ENCODE measurements around the gene KIAA2012.

The KIAA2012 gene

DNA sequence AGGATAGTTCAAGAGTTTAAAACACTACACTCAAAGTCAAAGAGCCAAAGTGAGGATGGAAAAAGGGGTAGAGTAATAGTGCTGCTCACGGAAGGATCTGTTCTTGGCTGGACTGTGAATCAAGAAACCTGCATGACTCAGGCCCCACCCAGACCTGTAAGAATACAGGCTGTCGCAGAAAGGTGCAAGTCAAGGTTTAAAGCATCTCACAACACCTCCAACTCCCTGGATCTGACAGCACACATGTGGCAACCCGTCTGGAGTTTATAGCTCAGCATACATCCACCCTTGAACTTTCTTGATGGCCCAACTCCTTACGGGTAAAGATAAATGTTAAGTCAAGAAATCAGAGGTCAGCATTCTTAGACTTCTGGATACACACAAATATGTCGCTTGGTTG lies 6.3 kb downstream of the KIAA2012 start:
- Histone ChIP-seq H3K9me3 (no peaks in the 10 kb centered on the region), H3K36me3 (replicated peaks) (no peaks in the 10 kb centered on the region), H3K27me3 (ENCODE audit: low read depth) (no peaks in the 10 kb centered on the region), H3K4me3 (no peak overlapping the region), H3K4me1 (no peaks in the 10 kb centered on the region)
- in situ Hi-C loops (cut with MboI; ENCODE audit: low sequenced_read_pairs): no loop called here
- DNase-seq (ENCODE audit: low spot score in 2 of 2): no peak

DNA sequence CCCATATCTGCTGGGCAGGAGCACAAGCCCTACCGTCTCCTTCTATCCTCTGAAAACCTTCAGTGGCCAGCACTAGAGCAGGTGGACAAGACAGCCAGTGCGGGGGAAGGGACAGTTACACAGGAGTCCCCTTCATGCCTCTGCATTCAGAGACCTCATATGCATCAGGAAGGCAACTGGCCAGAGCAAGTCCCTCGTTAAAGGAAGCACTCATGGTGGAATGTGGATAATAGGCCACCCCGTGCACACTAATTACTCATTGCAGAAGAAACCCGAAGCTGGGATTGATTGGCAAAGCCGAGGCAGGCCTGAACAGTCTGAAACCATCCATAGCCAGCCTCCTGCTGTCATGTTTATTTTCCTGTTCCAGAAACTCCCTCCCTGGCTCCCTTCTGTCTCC lies 11.2 kb downstream of the KIAA2012 start:
- Histone ChIP-seq H3K9me3 (no peaks in the 10 kb centered on the region), H3K4me3 (no peak overlapping the region), H3K36me3 (replicated peaks) (no peaks in the 10 kb centered on the region), H3K4me1 (no peaks in the 10 kb centered on the region), H3K27me3 (ENCODE audit: low read depth) (no peaks in the 10 kb centered on the region)
- DNase-seq (ENCODE audit: low spot score in 2 of 2): no peak
- in situ Hi-C loops (cut with MboI; ENCODE audit: low sequenced_read_pairs): no loop called here

DNA sequence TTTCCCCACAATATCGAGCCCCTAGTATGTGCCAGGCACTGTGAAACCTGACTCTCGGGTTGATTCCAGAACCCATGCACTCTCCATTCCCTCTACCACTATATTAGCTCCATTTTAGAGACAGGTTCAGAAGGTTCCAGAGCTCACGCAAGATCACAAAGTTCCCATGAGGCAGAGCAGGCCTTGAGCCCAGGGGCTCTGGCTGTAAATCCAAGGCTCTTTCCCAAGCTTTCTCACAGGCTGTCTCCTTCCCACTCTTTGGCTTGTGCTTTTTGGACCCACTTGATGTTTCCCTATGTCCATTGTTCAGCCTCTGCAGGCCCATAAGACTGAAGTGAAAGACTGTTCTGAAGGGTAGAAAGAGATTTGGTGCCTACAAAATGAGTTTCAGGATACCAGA lies 15.7 kb downstream of the KIAA2012 start:
- in situ Hi-C loops (cut with MboI; ENCODE audit: low sequenced_read_pairs): no loop called here
- Histone ChIP-seq H3K4me1 (no peaks in the 10 kb centered on the region), H3K36me3 (replicated peaks) (no peaks in the 10 kb centered on the region), H3K4me3 (no peak overlapping the region), H3K27me3 (ENCODE audit: low read depth) (no peaks in the 10 kb centered on the region), H3K9me3 (no peaks in the 10 kb centered on the region)
- DNase-seq (ENCODE audit: low spot score in 2 of 2): no peak

DNA sequence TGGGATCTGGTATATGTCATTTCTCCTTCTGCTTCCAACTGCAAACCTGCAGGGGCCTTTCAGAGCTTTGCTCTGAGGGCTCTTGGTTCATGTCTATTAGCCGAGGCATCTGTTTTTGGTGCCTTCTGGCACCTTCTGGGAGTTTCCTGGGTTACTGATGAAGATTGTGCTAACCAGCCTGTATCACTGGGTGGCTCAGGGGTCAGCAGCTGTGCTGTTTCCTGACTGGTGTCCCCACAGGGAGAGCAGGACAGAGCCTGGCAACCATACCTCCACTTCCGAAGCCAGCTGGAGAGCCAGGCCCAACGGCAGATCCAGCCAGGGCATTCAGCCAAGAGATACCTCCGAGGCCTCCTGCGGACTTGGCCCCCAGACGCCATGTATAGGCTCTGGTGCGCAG lies 17.5 kb downstream of the KIAA2012 start:
- DNase-seq (ENCODE audit: low spot score in 2 of 2): no peak
- in situ Hi-C loops (cut with MboI; ENCODE audit: low sequenced_read_pairs): no loop called here
- H3K27me3 ChIP-seq (ENCODE audit: low read depth): no peaks in the 10 kb centered on the region
- no peaks in the 10 kb centered on the region for H3K4me1 ChIP-seq
- no peak overlapping the region for H3K4me3 ChIP-seq
- no peaks in the 10 kb centered on the region for H3K36me3 ChIP-seq (replicated peaks)
- H3K9me3 ChIP-seq: no peaks in the 10 kb centered on the region

DNA sequence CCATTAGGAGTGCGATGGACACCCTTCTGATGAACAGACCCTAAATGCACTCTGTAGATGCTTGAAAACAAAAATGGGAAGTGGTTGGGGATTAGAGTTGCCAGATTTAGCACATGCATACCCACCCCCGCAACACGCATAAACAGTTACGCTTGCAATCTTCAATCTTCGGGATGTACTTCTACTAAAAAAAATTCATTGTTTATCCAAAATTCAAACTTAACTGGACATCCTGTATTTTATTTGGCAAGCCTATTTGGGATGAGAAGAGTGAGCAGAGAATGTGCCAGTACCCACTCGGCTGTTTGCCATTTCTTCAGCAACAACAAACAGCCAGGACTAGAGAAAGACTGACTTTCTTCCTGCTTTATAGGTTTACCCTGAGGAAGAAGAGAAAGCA lies 18.4 kb downstream of the KIAA2012 start:
- DNase-seq (ENCODE audit: low spot score in 2 of 2): no peak
- Histone ChIP-seq H3K27me3 (ENCODE audit: low read depth) (no peaks in the 10 kb centered on the region), H3K36me3 (replicated peaks) (no peaks in the 10 kb centered on the region), H3K4me3 (no peak overlapping the region), H3K9me3 (no peaks in the 10 kb centered on the region), H3K4me1 (no peaks in the 10 kb centered on the region)
- in situ Hi-C loops (cut with MboI; ENCODE audit: low sequenced_read_pairs): no loop called here

- H3K27me3 ChIP-seq (ENCODE audit: low read depth): no peaks in the 10 kb centered on the region
- no peaks in the 10 kb centered on the region for H3K4me1 ChIP-seq
- no peak overlapping the region for H3K4me3 ChIP-seq
- DNase-seq (ENCODE audit: low spot score in 2 of 2): no peak
- H3K36me3 ChIP-seq (replicated peaks): no peaks in the 10 kb centered on the region
- no peaks in the 10 kb centered on the region for H3K9me3 ChIP-seq
- in situ Hi-C loops (cut with MboI; ENCODE audit: low sequenced_read_pairs): no loop called here
Measured at GRCh38 chr2:202094426-202094986, 21.5 kb downstream of the KIAA2012 start.

DNA sequence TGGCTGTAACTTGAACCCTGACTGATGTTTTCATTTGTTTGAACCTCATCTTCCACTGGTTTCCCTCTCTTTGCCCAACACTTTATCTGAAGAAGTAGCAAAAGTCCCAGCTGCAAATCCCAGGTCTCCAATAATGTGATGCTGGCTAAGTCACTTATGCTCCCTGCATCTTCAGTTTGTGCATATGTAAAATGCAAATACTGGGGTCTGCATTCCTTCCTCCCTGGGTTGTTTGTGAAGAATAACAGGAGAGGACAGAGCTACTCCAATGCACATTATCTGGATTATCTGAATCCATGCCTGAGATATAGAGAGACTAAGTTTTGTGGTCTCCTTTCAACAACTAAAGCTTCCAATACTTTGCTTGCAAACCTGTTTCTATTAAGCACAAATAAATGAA lies 22.2 kb downstream of the KIAA2012 start:
- H3K9me3 ChIP-seq: no peaks in the 10 kb centered on the region
- H3K27me3 ChIP-seq (ENCODE audit: low read depth): no peaks in the 10 kb centered on the region
- DNase-seq (ENCODE audit: low spot score in 2 of 2): no peak
- no peaks in the 10 kb centered on the region for H3K36me3 ChIP-seq (replicated peaks)
- no peaks in the 10 kb centered on the region for H3K4me1 ChIP-seq
- in situ Hi-C loops (cut with MboI; ENCODE audit: low sequenced_read_pairs): no loop called here
- H3K4me3 ChIP-seq: no peak overlapping the region

DNA sequence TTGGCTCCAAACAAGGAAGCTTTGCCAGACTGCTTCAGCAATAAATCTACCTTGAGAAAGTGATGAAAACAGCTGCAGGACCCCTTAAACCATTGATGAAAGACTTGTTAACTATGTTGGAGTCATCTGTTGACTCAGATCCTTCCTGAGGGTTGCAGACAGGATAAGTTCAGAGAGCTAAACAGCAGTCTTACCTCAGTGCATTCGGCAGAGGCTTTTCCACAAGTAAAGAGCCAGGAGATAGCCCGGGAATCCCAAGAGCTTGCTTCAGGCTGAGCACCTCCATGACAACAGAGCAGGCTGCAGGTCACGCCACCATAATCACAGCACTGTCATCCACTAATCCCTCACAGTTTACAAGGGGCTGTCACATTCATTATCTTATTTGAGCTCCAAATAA lies 23.7 kb downstream of the KIAA2012 start:
- Histone ChIP-seq H3K36me3 (replicated peaks) (no peaks in the 10 kb centered on the region), H3K4me1 (no peaks in the 10 kb centered on the region), H3K9me3 (no peaks in the 10 kb centered on the region), H3K27me3 (ENCODE audit: low read depth) (no peaks in the 10 kb centered on the region), H3K4me3 (no peak overlapping the region)
- DNase-seq (ENCODE audit: low spot score in 2 of 2): no peak
- in situ Hi-C loops (cut with MboI; ENCODE audit: low sequenced_read_pairs): no loop called here

DNA sequence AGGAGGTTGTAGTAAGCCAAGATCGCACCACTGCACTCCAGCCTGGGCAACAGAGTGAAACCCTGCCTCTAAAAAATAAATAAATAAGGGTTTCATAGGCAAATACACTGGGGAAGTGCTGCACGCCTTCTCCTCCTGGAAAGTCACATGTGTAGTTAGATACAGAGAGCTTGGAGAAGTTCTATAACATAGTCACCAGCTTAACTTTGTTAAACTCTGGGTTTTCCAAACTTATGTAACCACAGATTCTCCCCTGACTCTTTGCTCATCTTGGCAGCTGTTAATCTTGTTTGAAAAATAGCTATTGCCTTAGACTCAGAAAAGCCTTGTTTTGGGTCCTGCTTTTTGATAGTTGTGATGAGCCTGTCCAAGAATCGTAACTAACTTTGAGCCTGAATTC lies 25.2 kb downstream of the KIAA2012 start:
- Histone ChIP-seq H3K4me3 (no peak overlapping the region), H3K9me3 (no peaks in the 10 kb centered on the region), H3K27me3 (ENCODE audit: low read depth) (no peaks in the 10 kb centered on the region), H3K4me1 (no peaks in the 10 kb centered on the region), H3K36me3 (replicated peaks) (no peaks in the 10 kb centered on the region)
- in situ Hi-C loops (cut with MboI; ENCODE audit: low sequenced_read_pairs): no loop called here
- DNase-seq (ENCODE audit: low spot score in 2 of 2): no peak

DNA sequence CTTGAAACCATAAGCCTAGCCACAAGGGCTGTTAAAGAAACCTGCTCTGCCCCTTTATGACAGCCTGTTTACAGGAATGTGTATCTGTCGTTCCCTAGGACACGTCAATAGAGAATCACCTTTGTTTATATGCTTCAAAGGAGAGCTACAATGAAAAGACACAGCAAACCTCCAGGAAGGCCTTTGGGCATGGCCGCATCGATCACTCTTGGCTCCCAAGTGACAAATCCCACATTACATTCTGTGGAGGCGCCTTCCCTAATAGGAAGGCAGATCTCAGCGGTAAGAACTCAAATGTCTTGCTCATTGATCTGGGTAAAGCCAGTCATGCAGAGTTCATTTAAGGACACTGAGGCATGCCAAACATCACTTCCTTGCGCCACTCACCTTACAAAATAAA lies 26.5 kb downstream of the KIAA2012 start:
- peak; percentile 14 to 24 for DNase-seq (ENCODE audit: low spot score in 2 of 2)
- Histone ChIP-seq H3K9me3 (peaks cover 3% of the 10 kb centered on the region; the same call in 1 of the 2 replicates), H3K36me3 (replicated peaks) (no peaks in the 10 kb centered on the region), H3K27me3 (ENCODE audit: low read depth) (no peaks in the 10 kb centered on the region), H3K4me1 (no peaks in the 10 kb centered on the region), H3K4me3 (no peak overlapping the region)
- in situ Hi-C loops (cut with MboI; ENCODE audit: low sequenced_read_pairs): no loop called here

- no peaks in the 10 kb centered on the region for H3K36me3 ChIP-seq (replicated peaks)
- H3K9me3 ChIP-seq: peaks cover 3% of the 10 kb centered on the region; the same call in 1 of the 2 replicates
- H3K4me3 ChIP-seq: no peak overlapping the region
- no peaks in the 10 kb centered on the region for H3K4me1 ChIP-seq
- in situ Hi-C loops (cut with MboI; ENCODE audit: low sequenced_read_pairs): no loop called here
- no peak for DNase-seq (ENCODE audit: low spot score in 2 of 2)
- H3K27me3 ChIP-seq (ENCODE audit: low read depth): no peaks in the 10 kb centered on the region
Measured at GRCh38 chr2:202100176-202100575, 27.1 kb downstream of the KIAA2012 start.

- in situ Hi-C loops (cut with MboI; ENCODE audit: low sequenced_read_pairs): no loop called here
- H3K36me3 ChIP-seq (replicated peaks): no peaks in the 10 kb centered on the region
- no peak overlapping the region for H3K4me3 ChIP-seq
- H3K27me3 ChIP-seq (ENCODE audit: low read depth): no peaks in the 10 kb centered on the region
- H3K4me1 ChIP-seq: no peaks in the 10 kb centered on the region
- H3K9me3 ChIP-seq: peaks cover 3% of the 10 kb centered on the region; the same call in 1 of the 2 replicates
- no peak for DNase-seq (ENCODE audit: low spot score in 2 of 2)
Measured at GRCh38 chr2:202101026-202101579, 28.0 kb downstream of the KIAA2012 start.

- DNase-seq (ENCODE audit: low spot score in 2 of 2): peak; percentile 30 to 35
- peaks cover 3% of the 10 kb centered on the region; the same call in 1 of the 2 replicates for H3K9me3 ChIP-seq
- no peak overlapping the region for H3K4me3 ChIP-seq
- H3K36me3 ChIP-seq (replicated peaks): no peaks in the 10 kb centered on the region
- no peaks in the 10 kb centered on the region for H3K27me3 ChIP-seq (ENCODE audit: low read depth)
- no peaks in the 10 kb centered on the region for H3K4me1 ChIP-seq
- in situ Hi-C loops (cut with MboI; ENCODE audit: low sequenced_read_pairs): no loop called here
Measured at GRCh38 chr2:202102425-202103000, 29.5 kb downstream of the KIAA2012 start.

DNA sequence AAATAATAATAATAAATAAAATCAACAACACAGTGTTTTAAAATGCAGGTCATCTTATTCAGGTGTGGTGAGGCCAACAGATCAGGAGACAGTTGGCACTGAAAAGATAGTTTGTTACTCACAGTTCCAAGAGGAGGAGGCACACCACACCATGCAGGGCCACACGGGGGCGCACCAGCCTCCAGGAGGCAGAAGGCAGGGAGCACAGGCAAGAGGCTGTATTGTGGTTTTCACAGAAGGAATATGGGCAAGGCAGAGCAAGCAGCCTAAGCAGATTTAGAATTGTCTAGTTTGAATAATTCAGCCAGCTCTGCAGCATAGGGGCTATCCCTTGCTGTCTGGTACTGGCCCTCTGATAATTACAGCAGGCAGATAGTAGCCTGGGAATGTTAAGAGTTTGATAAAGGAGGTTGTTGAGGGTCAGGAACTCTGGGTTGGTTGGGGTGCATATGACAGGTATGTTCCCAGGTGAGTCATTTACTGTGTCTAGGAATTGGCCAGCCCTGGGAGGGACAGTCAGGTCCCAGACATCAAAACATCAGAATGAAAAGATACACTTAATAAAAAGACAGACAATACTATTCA lies 31.3 kb downstream of the KIAA2012 start:
- no peaks in the 10 kb centered on the region for H3K27me3 ChIP-seq (ENCODE audit: low read depth)
- H3K9me3 ChIP-seq: peaks cover 3% of the 10 kb centered on the region; the same call in 1 of the 2 replicates
- DNase-seq (ENCODE audit: low spot score in 2 of 2): peak; percentile 47 to 88
- in situ Hi-C loops (cut with MboI; ENCODE audit: low sequenced_read_pairs): no loop called here
- no peaks in the 10 kb centered on the region for H3K4me1 ChIP-seq
- H3K4me3 ChIP-seq: no peak overlapping the region
- H3K36me3 ChIP-seq (replicated peaks): no peaks in the 10 kb centered on the region
